ENCODE measurements around the gene LARP1B. TPM values are rescaled to one million over a fixed set of nuclear protein-coding genes. Genes with fewer than 3 reads are reported as not detected.

LARP1B gene
- total and polyA plus RNA-seq, 2 of the 8 experiments (the other 6 are each of a cell fraction or from before 2014, with no cell fraction given) = 10.6 to 47.0 TPM

- TF ChIP-seq POLR2AphosphoS5 (IDR thresholded peaks at IDR 0.05; ENCODE audit: low read depth, low read length) = no peak
- TF ChIP-seq SP2 (IDR thresholded peaks at IDR 0.05; ENCODE audit: low read length) = no peak
- no peak for TF ChIP-seq POU5F1 (IDR thresholded peaks at IDR 0.05; ENCODE audit: low read depth, low read length)
- TF ChIP-seq EGR1 (IDR thresholded peaks at IDR 0.05; ENCODE audit: borderline replicate concordance, low read depth, low read length) = no peak
- TF ChIP-seq MAFK (IDR thresholded peaks at IDR 0.05; ENCODE audit: low read depth, low read length) = no peak
- no peak for TF ChIP-seq PHF8 (conservative IDR thresholded peaks at IDR 0.05; ENCODE audit: low read depth, low read length)
Measured at GRCh38 chr4:128176643-128177042, 115.5 kb downstream of the LARP1B start (continued).

Measured in H1 (cell line).